CD4-positive, alpha-beta memory T cell (primary cell): ENCODE data around the gene SERTAD4. TPM values are rescaled to one million over a fixed set of nuclear protein-coding genes. Genes with fewer than 3 reads are reported as not detected.

Experiments used
- CTCF ChIA-PET: fragments of 350-600 bp; sonication (Branson Sonifier 250); formaldehyde crosslinking; loops from one replicate; lab custom pipeline; 2021; ENCODE audit warnings: inconsistent platforms; ENCODE audit not compliant: partially characterized antibody; lab: Charles Lee
- POLR2A ChIA-PET: fragments of 350-600 bp; sonication (Branson Sonifier 250); formaldehyde crosslinking; loops from one replicate; lab custom pipeline; 2021; ENCODE audit not compliant: partially characterized antibody; lab: Charles Lee
- DNase-seq, 5 donors: peaks; one replicate each; pipeline versions ENCODE4 v3.0.0 to v3.0.0-alpha.2; 2020 to 2022; ENCODE audit warnings: mixed read lengths in 1 of 5
- H3K27ac ChIP-seq: one replicate; pipeline ENCODE4 v1.7.0; 2013; ENCODE audit warnings: low read depth, low read length
- H3K27me3 ChIP-seq: 2 replicates; pipeline ENCODE4 v1.7.0; 2013; ENCODE audit warnings: mild to moderate bottlenecking, low read length, moderate library complexity; ENCODE audit not compliant: insufficient read depth
- H3K36me3 ChIP-seq: 2 replicates; pipeline ENCODE4 v1.7.0; 2013; ENCODE audit warnings: mild to moderate bottlenecking, low read length, moderate library complexity; ENCODE audit not compliant: insufficient read depth
- H3K4me1 ChIP-seq: 2 replicates; pipeline ENCODE4 v1.7.0; 2013; ENCODE audit warnings: mild to moderate bottlenecking, low read length, moderate library complexity; ENCODE audit not compliant: insufficient read depth
- H3K4me3 ChIP-seq, 2 donors: one replicate each; pipeline ENCODE4 v1.7.0; 2013; ENCODE audit warnings: low read length in 2 of 2, mild to moderate bottlenecking in 1 of 2
- H3K9me3 ChIP-seq, 2 donors: one replicate each; pipeline ENCODE4 v1.7.0; 2013; ENCODE audit warnings: low read length in 2 of 2, control low read depth in 1 of 2; ENCODE audit not compliant: control insufficient read depth in 1 of 2
- H3K27ac Mint-ChIP-seq, 7 donors: one replicate each; pipeline ENCODE4 v1.8.0; 2020 to 2021; ENCODE audit warnings: mixed read lengths in 7 of 7, mild to moderate bottlenecking in 6 of 7, inconsistent platforms in 3 of 7, moderate library complexity in 3 of 7
- H3K27me3 Mint-ChIP-seq, 2 donors: one replicate each; pipeline ENCODE4 v1.8.0; 2020 to 2021; ENCODE audit warnings: mixed read lengths in 2 of 2
- H3K36me3 Mint-ChIP-seq, 2 donors: one replicate each; pipeline ENCODE4 v1.8.0; 2020 to 2021; ENCODE audit warnings: mixed read lengths in 2 of 2, inconsistent platforms in 1 of 2, mild to moderate bottlenecking in 1 of 2
- H3K4me1 Mint-ChIP-seq, 4 donors: one replicate each; pipeline ENCODE4 v1.8.0; 2020 to 2021; ENCODE audit warnings: mixed read lengths in 4 of 4, mild to moderate bottlenecking in 1 of 4
- H3K4me3 Mint-ChIP-seq, 8 donors: one replicate each; pipeline ENCODE4 v1.8.0; 2020 to 2021; ENCODE audit warnings: mixed read lengths in 8 of 8, mild to moderate bottlenecking in 7 of 8, moderate library complexity in 6 of 8, inconsistent platforms in 3 of 8
- H3K9me3 Mint-ChIP-seq, 8 donors: one replicate each; pipeline ENCODE4 v1.8.0; 2020 to 2021; ENCODE audit warnings: mixed read lengths in 8 of 8, mild to moderate bottlenecking in 5 of 8, inconsistent platforms in 3 of 8, moderate library complexity in 1 of 8
- intact Hi-C: fragments of 100-400 bp; cut with micrococcal nuclease; formaldehyde crosslinking; loops from one replicate; pipeline ENCODE4 v1.15.1; 2023
- polyA plus RNA-seq, 2 donors: library from polyadenylated mRNA; unstranded; fragments of 300-500 nt; fragmentation: Illumina TruSeq; gene quantifications; one replicate each; pipeline ENCODE4 v1.2.3, GENCODE V29; 2021
- total RNA-seq, 2 experiments: library from RNA; stranded (reverse); gene quantifications; one replicate each; pipeline ENCODE4 v1.2.3, GENCODE V29; 2021

The SERTAD4 gene
- total and polyA plus RNA-seq, 4 experiments from 2014 or later: not detected

- H3K9me3 Mint-ChIP-seq: peaks cover 0 to 2% (median 0%) of the 10 kb centered on the region in 8 donors
- DNase-seq: no peak
- ChIA-PET CTCF (no interaction called here), POLR2A (no interaction called here)
- H3K27ac Mint-ChIP-seq: no peak overlapping the region
- intact Hi-C loops: no loop called here
- H3K36me3 ChIP-seq: no peaks in the 10 kb centered on the region
- H3K36me3 Mint-ChIP-seq: no peaks in the 10 kb centered on the region
- no peak overlapping the region for H3K4me3 Mint-ChIP-seq
- no peaks in the 10 kb centered on the region for H3K9me3 ChIP-seq
- peaks cover 8% of the 10 kb centered on the region for H3K27me3 ChIP-seq
- peaks cover 3% of the 10 kb centered on the region for H3K4me1 ChIP-seq
- H3K4me3 ChIP-seq: no peak overlapping the region
- no peak overlapping the region for H3K27ac ChIP-seq
- H3K4me1 Mint-ChIP-seq: peaks cover 0 to 3% (median 2%) of the 10 kb centered on the region in 4 donors
- H3K27me3 Mint-ChIP-seq: peaks cover 49 to 60% of the 10 kb centered on the region in 2 donors
Observed at GRCh38 chr1:210239349-210240111, 6.9 kb downstream of the SERTAD4 start.

- Histone ChIP-seq H3K27me3 (no peaks in the 10 kb centered on the region), H3K36me3 (no peaks in the 10 kb centered on the region), H3K27ac (no peak overlapping the region), H3K9me3 (no peaks in the 10 kb centered on the region), H3K4me3 (no peak overlapping the region), H3K4me1 (no peaks in the 10 kb centered on the region)
- no peak for DNase-seq
- ChIA-PET CTCF (no interaction called here), POLR2A (no interaction called here)
- Mint-ChIP-seq H3K36me3 (no peaks in the 10 kb centered on the region), H3K27ac (no peak overlapping the region), H3K27me3 (peaks cover 51 to 63% of the 10 kb centered on the region in 2 donors), H3K4me1 (no peaks in the 10 kb centered on the region), H3K9me3 (peaks cover 0 to 2% (median 0%) of the 10 kb centered on the region in 8 donors), H3K4me3 (no peak overlapping the region)
- intact Hi-C loops: no loop called here
Observed at GRCh38 chr1:210241121-210241520, 8.5 kb downstream of the SERTAD4 start.

- DNase-seq: no peak
- Histone ChIP-seq H3K9me3 (no peaks in the 10 kb centered on the region), H3K27ac (no peak overlapping the region), H3K4me1 (no peaks in the 10 kb centered on the region), H3K36me3 (no peaks in the 10 kb centered on the region), H3K27me3 (peaks cover 5% of the 10 kb centered on the region), H3K4me3 (no peak overlapping the region)
- ChIA-PET POLR2A (no interaction called here), CTCF (no interaction called here)
- Mint-ChIP-seq H3K36me3 (no peaks in the 10 kb centered on the region), H3K9me3 (peaks cover 0 to 2% (median 0%) of the 10 kb centered on the region in 8 donors), H3K4me3 (no peak overlapping the region), H3K27ac (no peak overlapping the region), H3K27me3 (peaks cover 52 to 68% of the 10 kb centered on the region in 2 donors), H3K4me1 (peaks cover 0 to 2% (median 0%) of the 10 kb centered on the region in 4 donors)
- intact Hi-C loops: no loop called here
Observed at GRCh38 chr1:210244746-210245367, 12.3 kb downstream of the SERTAD4 start.

- H3K9me3 ChIP-seq: no peaks in the 10 kb centered on the region
- Mint-ChIP-seq H3K27me3 (peaks cover 45 to 63% of the 10 kb centered on the region in 2 donors), H3K4me3 (no peak overlapping the region), H3K27ac (no peak overlapping the region), H3K4me1 (peaks cover 2 to 10% (median 4%) of the 10 kb centered on the region in 4 donors), H3K9me3 (peaks cover 0 to 2% (median 0%) of the 10 kb centered on the region in 8 donors), H3K36me3 (no peaks in the 10 kb centered on the region)
- CTCF ChIA-PET: no interaction called here
- intact Hi-C loops: no loop called here
- H3K36me3 ChIP-seq: no peaks in the 10 kb centered on the region
- H3K4me1 ChIP-seq: peaks cover under 1% of the 10 kb centered on the region
- no peak overlapping the region for H3K27ac ChIP-seq
- H3K4me3 ChIP-seq: no peak overlapping the region
- POLR2A ChIA-PET: no interaction called here
- DNase-seq: no peak
- peaks cover 5% of the 10 kb centered on the region for H3K27me3 ChIP-seq
Observed at GRCh38 chr1:210246447-210246846, 13.9 kb downstream of the SERTAD4 start.

- Mint-ChIP-seq H3K4me3 (no peak overlapping the region), H3K4me1 (peaks cover 4 to 14% (median 12%) of the 10 kb centered on the region in 4 donors), H3K27me3 (peaks cover 44 to 54% of the 10 kb centered on the region in 2 donors), H3K36me3 (no peaks in the 10 kb centered on the region), H3K27ac (no peak overlapping the region), H3K9me3 (peaks cover 0 to 2% (median 0%) of the 10 kb centered on the region in 8 donors)
- CTCF ChIA-PET: no interaction called here
- POLR2A ChIA-PET: no interaction called here
- H3K27me3 ChIP-seq: peaks cover 13% of the 10 kb centered on the region
- H3K27ac ChIP-seq: no peak overlapping the region
- peaks cover 19% of the 10 kb centered on the region for H3K4me1 ChIP-seq
- H3K36me3 ChIP-seq: no peaks in the 10 kb centered on the region
- no peaks in the 10 kb centered on the region for H3K9me3 ChIP-seq
- no peak overlapping the region for H3K4me3 ChIP-seq
- intact Hi-C loops: no loop called here
- no peak for DNase-seq
Observed at GRCh38 chr1:210248341-210248740, 15.7 kb downstream of the SERTAD4 start.

GRCh38 chr1:210250665-210250997 is 18.0 kb downstream of the SERTAD4 start:
- Mint-ChIP-seq H3K27me3 (peaks cover 45 to 60% of the 10 kb centered on the region in 2 donors), H3K36me3 (no peaks in the 10 kb centered on the region), H3K4me3 (peak overlapping the region in 7 of 8 donors; percentile 2 to 80 (median 61)), H3K4me1 (peaks cover 4 to 20% (median 14%) of the 10 kb centered on the region in 4 donors), H3K27ac (peak overlapping the region in 1 of 7 donors; percentile 62), H3K9me3 (peaks cover 0 to 2% (median 0%) of the 10 kb centered on the region in 8 donors)
- no peak for DNase-seq
- H3K36me3 ChIP-seq: no peaks in the 10 kb centered on the region
- CTCF ChIA-PET: no interaction called here
- no peak overlapping the region for H3K4me3 ChIP-seq
- peaks cover 19% of the 10 kb centered on the region for H3K4me1 ChIP-seq
- intact Hi-C loops: no loop called here
- no peak overlapping the region for H3K27ac ChIP-seq
- POLR2A ChIA-PET: no interaction called here
- H3K9me3 ChIP-seq: no peaks in the 10 kb centered on the region
- peaks cover 24% of the 10 kb centered on the region for H3K27me3 ChIP-seq

- H3K27ac ChIP-seq: no peak overlapping the region
- peaks cover 4 to 20% (median 14%) of the 10 kb centered on the region in 4 donors for H3K4me1 Mint-ChIP-seq
- H3K36me3 Mint-ChIP-seq: no peaks in the 10 kb centered on the region
- H3K9me3 ChIP-seq: no peaks in the 10 kb centered on the region
- peaks cover 19% of the 10 kb centered on the region for H3K4me1 ChIP-seq
- peak in 1 of 5 donors; percentile 6 for DNase-seq
- peaks cover 48 to 63% of the 10 kb centered on the region in 2 donors for H3K27me3 Mint-ChIP-seq
- no peak overlapping the region for H3K4me3 ChIP-seq
- ChIA-PET POLR2A (no interaction called here), CTCF (no interaction called here)
- no peaks in the 10 kb centered on the region for H3K36me3 ChIP-seq
- H3K27me3 ChIP-seq: peaks cover 24% of the 10 kb centered on the region
- no peak overlapping the region for H3K27ac Mint-ChIP-seq
- peaks cover 0 to 2% (median 0%) of the 10 kb centered on the region in 8 donors for H3K9me3 Mint-ChIP-seq
- intact Hi-C loops: no loop called here
- H3K4me3 Mint-ChIP-seq: peak overlapping the region in 7 of 8 donors; percentile 57 to 80 (median 61)
Observed at GRCh38 chr1:210250998-210251679, 18.5 kb downstream of the SERTAD4 start.
